Activated CD8-positive, alpha-beta T cell treated with anti-CD3 and anti-CD28 coated beads for 36 hours (primary cell): ENCODE measurements around the gene HCFC1. TPM values are rescaled to one million over a fixed set of nuclear protein-coding genes. Genes with fewer than 3 reads are reported as not detected.
A peak's percentile ranks its signal among the peaks of the same experiment; 100 is the strongest.

ENCODE experiments used
- ATAC-seq: fragments of 200-7000 bp; cut with Tn5 transposase; one replicate; pipeline ENCODE4 v1.10.0; 2021; ENCODE audit warnings: mild to moderate bottlenecking, moderate library complexity
- CTCF ChIA-PET: fragments of 350-600 bp; sonication (Branson Sonifier 250); formaldehyde crosslinking; loops from one replicate; lab custom pipeline; 2021; ENCODE audit warnings: antibody characterized with exemption; lab: Charles Lee
- POLR2A ChIA-PET: fragments of 350-600 bp; sonication (Branson Sonifier 250); formaldehyde crosslinking; loops from one replicate; lab custom pipeline; 2021; ENCODE audit warnings: antibody characterized with exemption; lab: Charles Lee
- DNase-seq: peaks from one replicate; pipeline ENCODE4 v3.0.0-alpha.2; 2020
- H3K27ac Mint-ChIP-seq: one replicate; pipeline ENCODE4 v1.8.0; 2021; ENCODE audit warnings: mild to moderate bottlenecking, mixed read lengths
- H3K27me3 Mint-ChIP-seq: one replicate; pipeline ENCODE4 v1.8.0; 2021; ENCODE audit warnings: mixed read lengths
- H3K36me3 Mint-ChIP-seq: one replicate; pipeline ENCODE4 v1.8.0; 2021; ENCODE audit warnings: low read depth, mixed read lengths
- H3K4me1 Mint-ChIP-seq: one replicate; pipeline ENCODE4 v1.8.0; 2021; ENCODE audit warnings: low read depth, mixed read lengths
- H3K4me3 Mint-ChIP-seq: one replicate; pipeline ENCODE4 v1.8.0; 2021; ENCODE audit warnings: mild to moderate bottlenecking, moderate library complexity, mixed read lengths
- H3K9me3 Mint-ChIP-seq: one replicate; pipeline ENCODE4 v1.8.0; 2021; ENCODE audit warnings: mixed read lengths
- CTCF ChIP-seq: fragments of 200-600 bp; IDR thresholded peaks from one replicate; pipeline ENCODE4 v1.8.0; 2022; ENCODE audit warnings: antibody characterized with exemption, mild to moderate bottlenecking
- intact Hi-C: fragments of 100-400 bp; cut with micrococcal nuclease; formaldehyde crosslinking; loops from one replicate; pipeline ENCODE4 v1.10.0; 2022
- total RNA-seq, 2 experiments: library from RNA; stranded (reverse); gene quantifications; one replicate each; pipeline ENCODE4 v1.2.3, GENCODE V29; 2021

HCFC1 gene
- total RNA-seq, 2 experiments from 2014 or later, result 115 to 116 TPM

- no peak for TF ChIP-seq CTCF
- Mint-ChIP-seq H3K4me3 (no peak overlapping the region), H3K27ac (peak overlapping the region; percentile 61), H3K27me3 (no peaks in the 10 kb centered on the region), H3K4me1 (peaks cover 17% of the 10 kb centered on the region), H3K36me3 (peaks cover 41% of the 10 kb centered on the region), H3K9me3 (no peaks in the 10 kb centered on the region)
- DNase-seq (no peak), ATAC-seq (no peak)
- POLR2A ChIA-PET, result interaction anchor here (1.0 to 1.8 kb wide), 2 partner anchors 19 to 43 kb away, joined by 3 to 4 read pairs; partner anchors contain the start of gene TMEM187
- CTCF ChIA-PET, result interaction anchor here (0.9 to 1.1 kb wide), 2 partner anchors 14 to 36 kb away, joined by 3 read pairs; no protein-coding TSS in a partner anchor
- intact Hi-C loops, result no loop called here
Measured at GRCh38 chrX:154015581-154016264, 44.1 kb upstream of the HCFC1 start.

GRCh38 chrX:154014429-154015380 is 43.1 kb upstream of the HCFC1 start:
- intact Hi-C loops, result no loop called here
- H3K36me3 Mint-ChIP-seq, result peaks cover 42% of the 10 kb centered on the region
- H3K27me3 Mint-ChIP-seq, result no peaks in the 10 kb centered on the region

GRCh38 chrX:154013614-154014360 is 42.2 kb upstream of the HCFC1 start:
- ATAC-seq, result peak; percentile 88
- Mint-ChIP-seq H3K4me3 (no peak overlapping the region), H3K9me3 (no peaks in the 10 kb centered on the region), H3K27ac (peak overlapping the region; percentile 46), H3K36me3 (peaks cover 40% of the 10 kb centered on the region), H3K27me3 (no peaks in the 10 kb centered on the region), H3K4me1 (peaks cover 18% of the 10 kb centered on the region)
- ChIA-PET CTCF (interaction anchor here (0.6 to 2.0 kb wide), 21 partner anchors 8 to 365 kb away, joined by 3 to 13 read pairs (median 3); partner anchors contain the start of gene EMD), POLR2A (interaction anchor here (0.8 to 2.9 kb wide), 4 partner anchors 9 to 36 kb away, joined by 3 to 11 read pairs (median 5); no protein-coding TSS in a partner anchor)
- DNase-seq, result peak; percentile 50
- peak; percentile 88 for TF ChIP-seq CTCF
- intact Hi-C loops, result no loop called here

More at GRCh38 chrX:154014429-154015380, 43.1 kb upstream of the HCFC1 start:
- Mint-ChIP-seq H3K27ac (peak overlapping the region; percentile 73), H3K9me3 (no peaks in the 10 kb centered on the region), H3K4me1 (peaks cover 17% of the 10 kb centered on the region), H3K4me3 (peak overlapping the region; percentile 24)
- POLR2A ChIA-PET, result interaction anchor here (0.8 to 2.9 kb wide), 4 partner anchors 10 to 35 kb away, joined by 3 to 11 read pairs (median 6); no protein-coding TSS in a partner anchor
- peak; percentile 5 for DNase-seq
- no peak for TF ChIP-seq CTCF
- no peak for ATAC-seq
- CTCF ChIA-PET, result interaction anchor here (0.8 to 2.0 kb wide), 13 partner anchors 10 to 364 kb away, joined by 3 to 13 read pairs (median 4); partner anchors contain the start of gene EMD

- TF ChIP-seq CTCF, result no peak
Measured at GRCh38 chrX:154013001-154013421, 41.4 kb upstream of the HCFC1 start.

More at GRCh38 chrX:154013001-154013421, 41.4 kb upstream of the HCFC1 start:
- Mint-ChIP-seq H3K36me3 (peaks cover 37% of the 10 kb centered on the region), H3K27me3 (no peaks in the 10 kb centered on the region), H3K27ac (no peak overlapping the region), H3K9me3 (no peaks in the 10 kb centered on the region), H3K4me3 (no peak overlapping the region), H3K4me1 (peaks cover 20% of the 10 kb centered on the region)
- DNase-seq (no peak), ATAC-seq (no peak)
- intact Hi-C loops, result no loop called here
- CTCF ChIA-PET, result interaction anchor here (0.8 to 2.0 kb wide), 13 partner anchors 9 to 42 kb away, joined by 3 to 13 read pairs (median 4); no protein-coding TSS in a partner anchor
- POLR2A ChIA-PET, result interaction anchor here (0.7 to 2.9 kb wide), 4 partner anchors 8 to 41 kb away, joined by 3 to 11 read pairs (median 5); partner anchors contain the start of gene HCFC1
